Choroid plexus epithelial cell (primary cell): Measurements from ENCODE around the gene KCNK6.

Source experiments
- DNase-seq: peaks from one replicate; pipeline ENCODE4 v3.0.0-alpha.2; 2010; ENCODE audit warnings: low read depth
- H3K4me3 ChIP-seq: 2 replicates; pipeline ENCODE4 v1.5.1; 2011; ENCODE audit warnings: low read depth, mild to moderate bottlenecking, control low read depth, low read length, moderate library complexity
- TF ChIP-seq, protein P1 (sequence below): conservative IDR thresholded peaks from 2 replicates; pipeline ENCODE4 v1.5.1; 2011; ENCODE audit warnings: low read depth, mild to moderate bottlenecking, control low read depth, inconsistent platforms, low read length, moderate library complexity

The KCNK6 gene

DNA sequence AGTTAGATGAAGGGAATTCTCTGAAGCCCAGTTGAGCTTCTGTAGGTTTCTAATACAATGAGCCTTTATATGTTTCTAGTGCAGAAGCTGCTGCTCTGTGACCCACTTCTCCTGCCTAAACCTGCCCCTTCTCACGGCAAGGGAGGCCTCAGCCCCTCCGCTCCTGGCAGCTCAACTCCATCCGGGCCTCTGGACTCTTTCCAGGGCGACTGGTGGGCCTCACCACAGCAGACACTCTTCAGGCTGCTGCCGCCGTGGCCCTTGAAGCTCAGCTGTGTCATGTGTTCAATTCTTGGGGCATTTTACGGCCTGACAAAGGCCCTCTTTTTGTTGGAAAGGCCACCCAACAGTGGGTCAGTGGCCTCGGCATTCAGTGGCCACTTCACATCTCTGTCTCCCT lies 25.6 kb upstream of the KCNK6 start:
- DNase-seq, result no peak
- TF ChIP-seq, protein P1, sequence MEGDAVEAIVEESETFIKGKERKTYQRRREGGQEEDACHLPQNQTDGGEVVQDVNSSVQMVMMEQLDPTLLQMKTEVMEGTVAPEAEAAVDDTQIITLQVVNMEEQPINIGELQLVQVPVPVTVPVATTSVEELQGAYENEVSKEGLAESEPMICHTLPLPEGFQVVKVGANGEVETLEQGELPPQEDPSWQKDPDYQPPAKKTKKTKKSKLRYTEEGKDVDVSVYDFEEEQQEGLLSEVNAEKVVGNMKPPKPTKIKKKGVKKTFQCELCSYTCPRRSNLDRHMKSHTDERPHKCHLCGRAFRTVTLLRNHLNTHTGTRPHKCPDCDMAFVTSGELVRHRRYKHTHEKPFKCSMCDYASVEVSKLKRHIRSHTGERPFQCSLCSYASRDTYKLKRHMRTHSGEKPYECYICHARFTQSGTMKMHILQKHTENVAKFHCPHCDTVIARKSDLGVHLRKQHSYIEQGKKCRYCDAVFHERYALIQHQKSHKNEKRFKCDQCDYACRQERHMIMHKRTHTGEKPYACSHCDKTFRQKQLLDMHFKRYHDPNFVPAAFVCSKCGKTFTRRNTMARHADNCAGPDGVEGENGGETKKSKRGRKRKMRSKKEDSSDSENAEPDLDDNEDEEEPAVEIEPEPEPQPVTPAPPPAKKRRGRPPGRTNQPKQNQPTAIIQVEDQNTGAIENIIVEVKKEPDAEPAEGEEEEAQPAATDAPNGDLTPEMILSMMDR, result no peak
- H3K4me3 ChIP-seq, result no peak overlapping the region

DNA sequence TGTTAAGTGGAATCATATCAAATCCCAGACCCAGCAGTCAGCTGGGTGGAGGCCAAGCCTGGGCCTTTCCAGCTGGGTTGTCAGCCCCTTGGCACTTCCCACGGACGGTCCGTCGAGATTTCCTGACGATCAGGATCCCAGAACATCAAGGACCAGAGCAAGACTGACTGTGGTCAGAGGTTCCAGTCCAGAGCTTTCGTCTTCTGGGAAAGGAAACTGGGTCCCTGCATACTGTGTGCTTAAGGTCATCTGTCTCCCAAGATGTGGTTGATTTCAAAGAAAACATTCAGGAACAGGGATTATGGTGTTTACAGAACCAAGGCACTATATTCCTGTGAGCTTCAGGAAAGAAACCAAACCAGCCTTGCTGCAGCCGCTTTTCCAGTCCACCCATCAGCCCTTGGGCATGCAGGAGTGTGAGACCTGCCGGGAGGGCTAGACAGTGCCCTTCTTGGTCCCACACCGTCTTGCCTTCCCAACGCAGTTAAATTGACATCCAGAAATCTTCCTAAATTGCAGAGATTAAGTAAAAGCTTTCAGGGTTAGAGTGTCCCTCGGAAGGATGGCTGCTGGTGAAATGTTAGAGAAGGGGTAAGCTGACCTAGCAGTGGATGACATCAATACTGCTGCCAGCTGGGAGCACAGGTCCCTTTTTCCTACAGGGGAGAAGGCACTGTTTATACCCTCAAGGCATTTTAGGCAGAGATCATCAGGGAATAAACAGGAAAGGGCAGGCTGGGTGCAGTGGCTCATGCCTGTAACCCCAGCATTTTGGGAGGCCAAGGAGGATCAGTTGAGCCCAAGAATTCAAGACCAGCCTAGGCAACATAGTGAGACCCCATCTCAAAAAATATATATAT lies 20.6 kb upstream of the KCNK6 start:
- no peak for DNase-seq
- TF ChIP-seq, protein P1, result no peak
- H3K4me3 ChIP-seq, result no peak overlapping the region

GRCh38 chr19:38303517-38304351 lies 15.9 kb upstream of the KCNK6 start, which contains the start of gene C19orf33:
Gene C19orf33 (plus strand): TSS chr19:38304251. CDS start chr19:38304262, 11 bp downstream.
- no peak for DNase-seq
- TF ChIP-seq, protein P1, result no peak
- H3K4me3 ChIP-seq, result no peak within 1 kb of the TSS

- TF ChIP-seq, protein P1, result no peak
- H3K4me3 ChIP-seq, result no peak overlapping the region
Observed at GRCh38 chr19:38304352-38304865, 15.2 kb upstream of the KCNK6 start.

GRCh38 chr19:38304866-38305429 lies 14.7 kb upstream of the KCNK6 start:
- no peak for DNase-seq
- TF ChIP-seq, protein P1, result no peak
- H3K4me3 ChIP-seq, result no peak overlapping the region

More at GRCh38 chr19:38304352-38304865, 15.2 kb upstream of the KCNK6 start:
- no peak for DNase-seq

GRCh38 chr19:38306236-38306635 lies 13.4 kb upstream of the KCNK6 start:
- H3K4me3 ChIP-seq, result no peak overlapping the region
- TF ChIP-seq, protein P1, result no peak
- no peak for DNase-seq
